ENCODE data around the gene TOP1. TPM values are rescaled to one million over a fixed set of nuclear protein-coding genes. Genes with fewer than 3 reads are reported as not detected.

The TOP1 gene
- total and polyA plus RNA-seq, 4 donors = 39.7 to 62.7 (median 51.7) TPM

DNA sequence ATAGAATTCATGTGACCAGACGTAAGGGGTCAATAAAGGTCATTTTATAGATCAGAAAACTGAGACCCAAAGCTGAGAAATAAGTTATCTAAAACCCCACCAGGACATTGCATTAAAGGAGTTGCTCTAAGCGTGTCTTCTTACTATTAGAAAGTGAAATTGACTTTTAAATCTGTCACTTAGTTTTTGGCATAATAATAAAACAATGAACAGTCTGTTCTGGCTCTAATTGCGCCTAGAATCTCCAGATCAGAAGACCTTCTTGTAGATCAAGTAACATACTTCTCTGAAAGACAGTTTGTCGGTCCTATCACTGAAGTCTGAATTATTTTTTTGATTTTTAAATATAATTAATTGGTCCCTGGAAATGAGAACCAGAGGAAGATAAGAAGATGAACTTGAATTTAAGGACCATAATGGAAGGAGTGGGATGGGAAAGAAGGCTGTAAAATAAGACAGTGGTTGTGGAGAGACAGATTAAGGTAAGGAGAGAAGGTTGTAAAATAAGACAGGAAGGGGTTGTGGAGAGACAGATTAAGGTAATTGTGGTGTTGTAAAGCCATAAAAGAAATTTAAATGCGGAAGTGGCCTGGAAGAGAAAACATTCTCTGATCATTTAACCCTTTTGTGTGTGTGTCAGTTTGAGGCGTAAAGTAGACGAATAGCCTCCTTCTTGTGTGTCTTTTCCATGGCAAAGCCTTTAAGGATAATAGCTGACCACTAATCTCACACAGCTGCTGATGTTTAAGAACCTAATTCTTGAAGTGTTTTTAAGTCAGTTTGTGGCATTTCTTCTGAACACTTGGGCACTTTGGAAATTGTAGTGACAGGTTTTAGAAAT lies 20.1 kb downstream of the TOP1 start:
- ATAC-seq (ENCODE audit: insufficient read depth, low FRiP score) = no peak
- TF ChIP-seq CTCF (IDR thresholded peaks at IDR 0.05; ENCODE audit: control extremely low read depth, extremely low read depth) = no peak
- no peaks in the 10 kb centered on the region for H3K36me3 ChIP-seq (ENCODE audit: control insufficient read depth in 4 of 4, insufficient read depth in 4 of 4, low read length in 4 of 4)
- WGBS, 2 donors = 27 to 34% methylated on average over 7 of the region's 7 CpGs
- no peaks in the 10 kb centered on the region for H3K9me3 ChIP-seq (ENCODE audit: control insufficient read depth in 4 of 4, insufficient read depth in 3 of 4, low read length in 3 of 4)
- H3K4me3 ChIP-seq = no peak overlapping the region
- DNase-seq = no peak
- peak overlapping the region in 1 of 2 donors; percentile 45 for H3K27ac ChIP-seq (ENCODE audit: low read depth in 1 of 2, low read length in 1 of 2)
- no peak overlapping the region for H3K9ac ChIP-seq (ENCODE audit: insufficient read depth in 1 of 2, low read length in 2 of 2)
- H3K27me3 ChIP-seq (ENCODE audit: control insufficient read depth in 3 of 3, insufficient read depth in 3 of 3, low read length in 2 of 3) = no peaks in the 10 kb centered on the region
- H3K4me1 ChIP-seq (ENCODE audit: control insufficient read depth in 5 of 5, insufficient read depth in 5 of 5, low read length in 5 of 5) = peaks cover 11 to 67% (median 41%) of the 10 kb centered on the region in 5 donors

DNA sequence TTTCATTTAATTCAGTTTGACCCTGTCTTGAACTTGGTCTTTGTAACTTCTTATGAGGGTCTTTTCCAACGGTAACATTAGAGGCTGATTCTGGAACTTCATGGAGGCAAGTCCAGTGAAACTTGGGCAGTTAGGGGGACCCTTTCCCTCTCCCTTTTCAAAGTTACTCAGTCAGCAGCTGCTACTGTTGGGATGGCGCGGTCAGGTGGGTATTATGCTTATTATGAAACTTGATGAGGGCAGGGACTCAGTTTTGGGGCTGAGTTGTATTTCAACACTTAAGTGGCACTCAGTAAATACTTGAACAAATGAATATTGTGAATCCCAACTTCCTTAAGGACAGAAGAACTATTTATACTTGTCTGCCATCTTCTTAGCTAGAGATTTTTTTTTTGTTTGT lies 20.8 kb downstream of the TOP1 start:
- Histone ChIP-seq H3K27ac (ENCODE audit: low read depth in 1 of 2, low read length in 1 of 2) (no peak overlapping the region), H3K36me3 (ENCODE audit: control insufficient read depth in 4 of 4, insufficient read depth in 4 of 4, low read length in 4 of 4) (no peaks in the 10 kb centered on the region), H3K27me3 (ENCODE audit: control insufficient read depth in 3 of 3, insufficient read depth in 3 of 3, low read length in 2 of 3) (no peaks in the 10 kb centered on the region), H3K9me3 (ENCODE audit: control insufficient read depth in 4 of 4, insufficient read depth in 3 of 4, low read length in 3 of 4) (no peaks in the 10 kb centered on the region), H3K4me3 (no peak overlapping the region), H3K4me1 (ENCODE audit: control insufficient read depth in 5 of 5, insufficient read depth in 5 of 5, low read length in 5 of 5) (peaks cover 11 to 69% (median 43%) of the 10 kb centered on the region in 5 donors), H3K9ac (ENCODE audit: insufficient read depth in 1 of 2, low read length in 2 of 2) (no peak overlapping the region)
- DNase-seq (no peak), ATAC-seq (ENCODE audit: insufficient read depth, low FRiP score) (no peak)
- no peak for TF ChIP-seq CTCF (IDR thresholded peaks at IDR 0.05; ENCODE audit: control extremely low read depth, extremely low read depth)
- 42 to 47% methylated on average over 3 of the region's 3 CpGs for WGBS, 2 donors

- TF ChIP-seq CTCF (IDR thresholded peaks at IDR 0.05; ENCODE audit: control extremely low read depth, extremely low read depth) = no peak
- WGBS, 2 donors = 13 to 24% methylated on average over 1 of the region's 1 CpG
- Histone ChIP-seq H3K9ac (ENCODE audit: insufficient read depth in 1 of 2, low read length in 2 of 2) (peak overlapping the region in 1 of 2 donors; percentile 40), H3K9me3 (ENCODE audit: control insufficient read depth in 4 of 4, insufficient read depth in 3 of 4, low read length in 3 of 4) (no peaks in the 10 kb centered on the region), H3K4me1 (ENCODE audit: control insufficient read depth in 5 of 5, insufficient read depth in 5 of 5, low read length in 5 of 5) (peaks cover 11 to 72% (median 49%) of the 10 kb centered on the region in 5 donors), H3K27me3 (ENCODE audit: control insufficient read depth in 3 of 3, insufficient read depth in 3 of 3, low read length in 2 of 3) (no peaks in the 10 kb centered on the region), H3K27ac (ENCODE audit: low read depth in 1 of 2, low read length in 1 of 2) (peak overlapping the region in 1 of 2 donors; percentile 33), H3K4me3 (no peak overlapping the region), H3K36me3 (ENCODE audit: control insufficient read depth in 4 of 4, insufficient read depth in 4 of 4, low read length in 4 of 4) (no peaks in the 10 kb centered on the region)
- peak in 2 of 3 donors; percentile 64 to 66 for DNase-seq
- no peak for ATAC-seq (ENCODE audit: insufficient read depth, low FRiP score)
Observed at GRCh38 chr20:41050361-41051008, 21.9 kb downstream of the TOP1 start.

All from lung (tissue), 12 donors.